ENCODE data around the gene SLX4IP.
A peak's percentile ranks its signal among the peaks of the same experiment; 100 is the strongest.

Gene SLX4IP

DNA sequence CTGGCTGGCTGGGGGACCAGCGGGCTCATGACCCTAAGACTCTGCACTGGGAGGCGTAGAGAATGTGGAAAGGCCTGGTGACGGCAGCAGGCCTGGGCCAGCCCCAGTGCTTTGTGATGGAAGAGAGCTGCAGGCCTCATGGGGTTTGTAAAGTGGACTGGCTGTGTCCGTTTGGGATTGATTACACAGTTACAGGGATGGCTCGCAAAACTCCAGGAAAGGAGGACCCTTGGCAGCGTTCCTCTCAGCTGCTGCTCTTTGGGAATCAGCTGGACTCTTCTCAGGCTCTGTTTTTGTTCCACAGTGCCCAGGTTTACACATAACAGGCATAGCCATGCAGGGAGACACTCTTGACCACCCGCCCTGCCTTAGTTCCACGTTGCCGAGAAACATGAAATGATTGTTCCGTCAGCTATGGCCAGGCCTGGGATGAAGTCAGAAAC lies 89.0 kb downstream of the SLX4IP start:
- DNase-seq: no peak

DNA sequence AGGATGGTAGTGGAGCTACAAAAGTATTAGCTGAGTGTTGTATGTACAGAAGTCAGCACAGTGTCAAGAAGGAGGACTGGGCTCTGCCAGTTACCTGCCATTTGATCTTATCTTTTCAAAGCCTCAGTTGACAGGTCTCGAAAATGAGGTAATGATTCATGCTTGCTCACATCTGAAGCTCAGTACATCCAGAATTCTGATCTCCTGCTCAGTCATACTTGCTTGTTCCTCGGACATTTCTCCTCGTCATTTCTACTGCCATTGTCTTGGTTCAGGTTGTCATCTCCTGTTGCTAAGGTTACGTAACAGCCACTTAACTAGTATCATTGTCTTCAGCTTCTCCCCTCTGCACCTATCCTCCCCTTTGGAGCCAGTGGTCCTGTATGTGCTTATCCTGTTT lies 89.5 kb downstream of the SLX4IP start:
- no peak for DNase-seq

DNA sequence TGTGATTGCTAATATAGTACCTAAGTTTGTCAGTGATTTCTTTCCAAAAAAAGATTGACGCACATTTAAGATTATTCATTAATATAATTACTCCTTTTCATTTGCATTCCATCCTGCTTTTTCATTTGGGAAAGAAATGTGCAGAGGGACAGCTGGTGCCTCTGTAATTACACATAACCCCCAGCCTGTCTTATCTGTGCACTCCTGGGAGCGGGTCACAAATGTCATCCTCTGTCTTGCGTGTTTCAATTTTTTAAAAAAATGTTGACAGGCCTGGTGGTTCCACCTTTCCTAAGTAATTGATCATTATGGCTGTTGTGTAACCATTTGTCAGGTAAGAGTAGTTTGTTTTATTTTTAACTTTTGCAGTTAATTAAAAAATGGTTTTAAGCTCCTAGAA lies 92.7 kb downstream of the SLX4IP start:
- no peak for DNase-seq

DNA sequence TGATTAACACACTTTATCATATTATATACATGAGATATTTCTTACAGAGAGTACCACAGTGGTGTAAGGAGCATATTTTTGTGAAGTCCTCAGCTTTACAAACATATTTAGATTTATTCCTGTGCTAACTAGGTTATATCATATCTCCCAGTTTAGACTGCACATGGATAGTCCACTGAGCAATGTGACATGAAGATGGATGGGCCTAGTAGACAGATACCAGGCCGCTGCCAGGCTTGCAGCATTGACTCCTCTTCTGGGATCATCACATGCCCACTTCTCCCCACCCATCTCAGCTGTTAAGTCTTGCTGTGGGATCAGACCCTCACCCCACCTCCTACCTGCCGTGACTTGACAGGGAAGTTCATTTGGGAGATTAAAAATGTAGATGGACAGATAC lies 95.8 kb downstream of the SLX4IP start:
- no peak for DNase-seq

DNA sequence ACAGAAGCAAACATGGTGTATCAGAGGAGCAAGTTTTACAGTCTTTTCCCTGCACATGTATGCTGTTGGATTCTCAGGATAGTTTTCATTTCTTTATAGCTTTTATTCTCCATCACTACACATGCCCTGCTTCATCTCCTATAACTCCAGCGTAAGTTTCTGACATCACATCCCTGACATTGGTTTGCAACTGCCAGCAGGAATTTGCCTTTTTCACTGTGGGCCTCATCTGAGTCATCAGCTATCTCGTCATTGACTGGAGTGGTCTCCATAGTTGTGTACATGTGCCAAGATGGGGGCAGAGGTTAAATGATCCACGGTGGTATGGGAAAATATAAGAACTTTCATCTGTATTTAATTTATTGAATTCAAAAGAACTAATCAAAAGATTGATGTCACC lies 96.7 kb downstream of the SLX4IP start:
- DNase-seq: no peak

DNA sequence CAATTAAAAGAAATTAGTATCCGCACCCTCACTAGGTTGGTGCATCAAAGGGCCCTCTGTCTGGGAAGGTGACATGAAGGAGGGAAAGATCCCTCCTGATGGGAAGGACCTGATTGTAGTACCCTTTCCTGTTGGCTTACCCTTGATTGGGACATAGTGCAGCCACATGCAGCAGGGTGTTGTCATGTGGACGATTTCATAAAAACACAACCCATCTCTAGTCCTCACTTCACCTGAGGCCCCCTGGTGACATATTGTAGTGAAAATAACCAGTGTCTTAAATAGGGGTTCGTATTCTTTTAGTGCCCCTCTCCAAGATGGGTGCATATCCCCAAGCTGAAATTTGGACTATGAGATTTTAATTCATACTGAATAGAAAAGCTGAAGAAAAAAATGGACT lies 97.3 kb downstream of the SLX4IP start:
- DNase-seq: no peak

DNA sequence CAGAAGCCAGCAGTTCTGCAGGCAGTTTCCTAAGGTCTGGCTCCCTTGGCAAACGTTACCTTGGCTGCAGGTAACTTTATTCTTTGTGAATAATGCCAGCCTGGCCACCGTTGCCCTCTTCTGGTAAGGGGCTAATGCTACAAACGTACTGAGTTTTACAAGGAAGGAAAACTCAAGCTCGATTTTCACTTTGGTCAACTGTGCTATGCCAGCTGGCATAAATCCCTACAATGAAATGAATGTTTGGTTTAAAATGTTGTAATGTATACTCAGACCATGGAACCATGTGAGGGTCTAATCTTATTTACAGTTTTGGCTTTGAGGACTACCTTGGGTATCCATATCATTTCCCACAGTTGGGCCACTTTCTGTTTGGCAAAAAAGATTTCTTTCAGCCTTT lies 101.4 kb downstream of the SLX4IP start:
- DNase-seq: peak; percentile 34

DNA sequence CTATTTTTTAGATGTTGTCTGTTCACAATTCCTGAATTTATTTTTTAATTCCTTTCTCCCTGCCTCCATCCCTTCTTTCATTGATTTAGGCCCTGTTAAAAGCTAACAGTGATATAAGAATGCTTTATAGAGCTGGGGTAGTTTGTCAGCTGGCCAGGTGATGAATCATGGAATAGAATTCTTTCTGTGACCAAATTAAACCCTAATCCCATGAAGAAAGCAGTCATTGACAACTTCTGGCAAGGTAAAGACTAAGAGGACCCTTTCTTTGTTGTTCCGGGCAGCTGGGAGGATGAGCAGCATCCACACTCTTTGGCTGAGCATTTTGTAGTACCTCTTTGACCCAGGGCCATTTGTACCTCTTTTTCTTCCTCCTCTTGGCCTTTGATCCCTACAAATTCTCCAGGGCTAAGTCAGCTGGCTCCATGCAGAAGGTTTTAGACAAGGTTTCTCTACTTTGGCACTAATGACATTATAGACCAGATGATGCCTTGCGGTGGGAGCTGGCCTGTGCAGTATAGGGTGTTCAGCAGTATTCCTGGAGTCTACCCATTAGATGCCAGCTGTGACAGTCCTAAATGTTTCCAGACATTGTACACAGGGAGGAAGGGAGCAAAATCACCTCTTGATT lies 102.9 kb downstream of the SLX4IP start:
- DNase-seq: no peak

DNA sequence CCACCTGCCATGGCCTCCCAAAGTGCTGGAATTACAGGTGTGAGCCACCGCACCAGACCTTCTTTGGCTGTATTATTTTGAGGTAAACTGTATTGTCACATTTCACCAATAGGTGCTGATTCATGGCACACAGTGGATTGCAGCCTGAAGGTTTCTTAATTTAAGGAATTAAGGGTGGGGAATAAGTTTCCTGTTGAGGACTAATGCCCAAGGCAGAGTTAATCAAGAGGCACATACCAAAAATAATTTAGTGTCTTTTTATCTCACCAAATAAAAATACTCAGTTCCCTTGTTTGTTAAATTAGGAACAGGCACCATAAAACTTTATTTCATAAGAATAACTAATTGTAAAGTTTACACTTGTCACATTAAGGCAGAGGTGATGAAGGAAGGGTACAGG lies 103.7 kb downstream of the SLX4IP start:
- no peak for DNase-seq

DNA sequence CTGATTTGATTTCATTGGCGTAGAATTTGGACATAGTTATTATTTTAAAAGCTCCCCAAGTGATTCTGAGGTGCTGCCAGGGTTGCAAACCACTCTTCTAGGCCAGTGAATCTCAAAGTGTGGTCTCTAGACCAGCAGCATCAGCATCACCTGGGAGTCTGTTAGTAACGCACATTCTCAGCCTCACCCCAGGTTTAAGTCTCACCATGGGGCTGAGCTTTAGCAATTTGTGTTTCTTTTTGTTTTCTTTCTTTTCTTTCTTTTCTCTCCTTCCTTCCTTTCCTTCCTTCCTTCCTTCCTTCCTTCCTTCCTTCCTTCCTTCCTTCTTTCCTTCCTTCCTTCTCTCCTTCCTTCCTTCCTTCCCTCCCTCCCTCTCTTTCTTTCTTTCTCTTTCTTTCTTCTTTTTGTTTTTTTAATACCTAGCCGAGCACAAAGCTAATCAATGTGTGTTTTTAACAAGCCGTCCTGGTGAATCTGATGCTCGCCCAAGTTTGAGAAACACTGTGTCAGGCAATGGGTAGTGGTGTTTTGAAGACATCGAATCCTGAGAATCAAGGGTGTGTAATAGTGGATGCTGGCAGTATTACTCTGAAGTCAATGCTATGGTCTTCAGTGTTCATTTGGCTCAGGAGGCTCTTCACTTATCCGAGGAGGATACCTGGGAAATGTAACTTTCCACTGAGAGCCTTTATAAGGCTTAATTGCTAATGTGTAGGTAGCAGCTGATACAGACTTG lies 104.9 kb downstream of the SLX4IP start:
- DNase-seq: no peak

DNA sequence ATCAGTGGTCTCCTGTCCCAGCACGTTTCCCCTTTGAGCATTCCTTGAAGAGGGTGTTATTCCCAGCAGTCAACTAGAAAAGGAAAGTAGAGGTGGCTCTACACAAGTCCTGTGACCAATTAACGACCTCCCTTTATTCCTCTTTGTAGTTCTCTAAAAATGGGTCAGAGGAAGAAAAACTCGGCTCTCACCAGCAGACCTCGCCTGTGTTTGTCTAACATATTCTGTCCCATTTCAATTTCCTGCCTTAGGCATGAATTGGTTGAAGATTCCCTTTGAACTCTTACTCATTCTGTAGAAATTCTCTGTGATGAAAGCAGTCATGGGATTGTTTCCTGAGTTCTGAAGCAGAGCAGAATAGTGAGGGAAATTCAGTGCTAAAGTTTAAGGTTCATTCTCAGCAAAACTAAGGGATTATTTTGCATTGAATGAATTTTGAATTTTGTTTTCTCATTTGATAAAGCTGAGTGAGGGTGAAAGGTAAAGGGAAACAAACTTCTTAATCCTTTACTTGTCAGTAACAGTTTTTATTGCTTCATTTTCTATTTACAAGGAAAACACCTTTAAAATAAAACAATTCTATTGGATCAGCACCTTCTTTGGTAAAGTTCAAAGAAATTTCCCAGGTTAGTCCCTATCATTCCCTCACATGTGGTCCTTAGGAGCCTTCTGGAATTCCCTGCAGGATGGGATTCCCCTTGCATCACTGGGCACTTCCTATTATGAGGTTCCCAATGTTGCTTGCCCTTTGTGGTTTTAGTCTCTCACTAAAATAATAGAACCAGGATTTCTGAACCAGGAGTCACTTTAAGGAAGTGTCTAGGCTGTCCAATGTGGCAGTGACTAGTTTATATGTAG lies 105.8 kb downstream of the SLX4IP start:
- no peak for DNase-seq

DNA sequence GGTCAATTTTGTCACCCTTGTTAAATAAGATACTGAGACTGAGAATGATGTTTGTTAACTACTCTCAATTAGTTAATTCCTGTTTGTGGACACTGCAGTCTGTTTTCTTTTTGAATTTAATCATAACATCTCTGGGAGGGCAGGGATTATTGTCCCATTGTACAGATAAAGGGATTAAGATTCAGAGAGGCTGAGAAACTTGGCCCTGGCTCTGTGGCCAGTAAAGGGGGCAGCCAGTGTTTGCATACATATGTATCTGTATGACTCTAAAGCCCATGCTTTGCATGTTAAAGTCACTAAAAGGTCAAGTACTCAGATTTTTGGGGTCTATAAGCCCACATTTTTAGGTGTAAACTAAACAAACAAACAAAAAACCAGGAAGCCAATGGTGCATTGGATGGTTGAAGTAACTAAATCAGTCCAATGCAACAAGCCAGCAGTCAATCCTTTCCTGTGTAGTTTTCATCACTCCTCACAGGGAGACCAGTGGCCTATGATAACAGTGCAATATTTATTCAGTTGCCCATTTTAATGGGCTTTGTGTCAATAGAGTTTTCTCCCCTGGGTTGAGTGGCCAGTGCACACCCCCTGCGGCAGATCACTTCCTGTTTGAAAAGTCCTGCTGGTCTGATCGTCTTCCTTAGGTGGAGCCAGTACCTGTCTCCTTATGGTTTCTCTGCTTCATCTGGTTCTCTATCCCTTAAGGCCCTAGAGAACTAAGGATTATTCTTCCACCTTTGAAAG lies 106.7 kb downstream of the SLX4IP start:
- no peak for DNase-seq

DNA sequence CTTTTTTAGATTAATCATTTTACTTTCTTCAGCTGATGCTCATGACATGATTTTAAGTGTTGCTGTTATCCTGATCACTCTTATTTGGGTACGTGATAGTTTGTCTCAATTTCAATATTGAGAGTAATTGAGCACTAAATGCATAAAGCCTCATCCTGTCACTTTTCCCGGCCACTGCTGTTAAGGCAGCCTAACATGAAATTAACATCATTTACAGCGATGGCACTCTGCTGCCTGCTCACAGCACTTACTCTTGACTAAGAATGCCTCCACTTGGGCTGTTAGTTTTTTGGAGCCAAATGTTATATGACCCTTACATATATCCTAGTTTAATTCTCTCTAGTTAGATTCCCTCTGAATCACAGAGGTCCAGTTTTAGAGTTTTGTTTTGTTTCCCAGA lies 107.3 kb downstream of the SLX4IP start:
- DNase-seq: no peak

DNA sequence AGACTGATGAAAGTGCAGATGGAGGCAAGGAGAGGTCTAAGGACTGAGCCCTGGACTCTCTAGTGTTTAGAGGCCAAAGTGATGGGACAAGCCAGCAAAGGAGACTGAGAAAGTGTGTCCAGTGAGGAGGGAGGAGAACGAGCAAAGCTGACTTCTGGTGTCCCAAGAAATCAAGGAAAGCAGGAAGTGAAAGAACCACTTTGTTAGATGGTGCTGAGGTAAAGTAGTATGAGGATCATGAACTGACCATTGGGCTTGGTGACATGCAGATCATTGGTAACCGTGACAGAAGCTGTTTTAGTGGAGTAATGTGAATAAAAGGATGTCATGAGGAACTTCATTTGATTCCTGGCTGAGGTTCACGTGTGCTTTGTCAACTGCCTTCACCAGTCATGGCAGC lies 108.4 kb downstream of the SLX4IP start:
- DNase-seq: no peak

DNA sequence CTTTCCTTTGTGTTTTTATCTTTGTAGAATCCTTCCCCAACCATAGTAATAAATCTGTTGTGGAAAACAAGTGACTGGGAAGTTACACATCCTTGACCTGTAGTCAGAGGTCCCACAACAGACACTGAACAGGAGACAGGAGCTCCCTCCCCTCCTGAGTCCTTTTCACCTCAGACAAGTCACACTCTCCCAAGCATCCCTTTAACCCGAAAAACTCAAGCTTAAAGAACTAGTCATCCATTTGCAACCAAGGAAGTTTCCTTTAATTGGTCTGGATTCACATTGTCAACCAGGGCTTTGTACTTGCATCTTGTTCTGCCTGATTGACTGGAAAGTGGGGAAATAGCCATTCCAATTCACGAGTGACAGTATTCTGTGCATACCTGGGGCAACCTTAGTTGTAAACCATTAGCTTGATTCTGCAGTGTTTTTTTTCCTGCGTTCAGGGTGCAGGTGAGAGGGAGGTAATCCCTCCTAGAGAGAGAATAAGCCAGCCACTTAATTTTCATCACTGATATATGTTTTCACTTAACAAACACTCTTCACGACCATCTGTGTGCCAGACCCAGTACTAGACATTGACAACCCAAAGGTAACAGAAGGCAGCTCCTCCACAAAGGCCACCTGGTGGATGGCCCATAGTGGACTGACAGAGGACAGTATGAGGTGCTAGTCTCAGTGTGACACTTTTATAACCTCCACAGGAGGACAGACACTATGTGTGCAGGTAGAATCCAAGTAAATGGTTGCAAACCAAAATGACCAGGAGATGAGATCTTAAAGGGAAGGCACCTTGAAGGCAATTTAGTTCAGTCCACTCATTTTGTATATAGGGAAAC lies 112.4 kb downstream of the SLX4IP start:
- no peak for DNase-seq

DNA sequence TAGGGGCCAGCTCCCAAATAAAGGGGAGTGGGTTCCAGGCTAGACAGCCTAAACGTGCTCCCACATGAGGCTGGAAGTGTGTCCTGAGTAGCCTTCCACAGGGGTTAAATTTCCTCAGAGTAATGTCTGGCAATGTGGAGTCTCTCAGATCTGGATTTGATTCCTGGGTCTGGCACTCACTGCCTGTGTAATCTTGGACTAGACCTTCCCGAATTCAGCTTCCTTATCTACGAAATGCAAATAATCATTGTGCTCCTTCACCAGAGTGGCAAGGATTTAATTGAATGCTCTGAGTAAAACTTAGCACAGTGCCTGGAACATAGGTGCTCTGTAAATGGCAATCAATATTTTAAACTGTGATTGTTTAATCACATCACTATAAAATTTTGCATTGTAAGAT lies 114.4 kb downstream of the SLX4IP start:
- DNase-seq: no peak

DNA sequence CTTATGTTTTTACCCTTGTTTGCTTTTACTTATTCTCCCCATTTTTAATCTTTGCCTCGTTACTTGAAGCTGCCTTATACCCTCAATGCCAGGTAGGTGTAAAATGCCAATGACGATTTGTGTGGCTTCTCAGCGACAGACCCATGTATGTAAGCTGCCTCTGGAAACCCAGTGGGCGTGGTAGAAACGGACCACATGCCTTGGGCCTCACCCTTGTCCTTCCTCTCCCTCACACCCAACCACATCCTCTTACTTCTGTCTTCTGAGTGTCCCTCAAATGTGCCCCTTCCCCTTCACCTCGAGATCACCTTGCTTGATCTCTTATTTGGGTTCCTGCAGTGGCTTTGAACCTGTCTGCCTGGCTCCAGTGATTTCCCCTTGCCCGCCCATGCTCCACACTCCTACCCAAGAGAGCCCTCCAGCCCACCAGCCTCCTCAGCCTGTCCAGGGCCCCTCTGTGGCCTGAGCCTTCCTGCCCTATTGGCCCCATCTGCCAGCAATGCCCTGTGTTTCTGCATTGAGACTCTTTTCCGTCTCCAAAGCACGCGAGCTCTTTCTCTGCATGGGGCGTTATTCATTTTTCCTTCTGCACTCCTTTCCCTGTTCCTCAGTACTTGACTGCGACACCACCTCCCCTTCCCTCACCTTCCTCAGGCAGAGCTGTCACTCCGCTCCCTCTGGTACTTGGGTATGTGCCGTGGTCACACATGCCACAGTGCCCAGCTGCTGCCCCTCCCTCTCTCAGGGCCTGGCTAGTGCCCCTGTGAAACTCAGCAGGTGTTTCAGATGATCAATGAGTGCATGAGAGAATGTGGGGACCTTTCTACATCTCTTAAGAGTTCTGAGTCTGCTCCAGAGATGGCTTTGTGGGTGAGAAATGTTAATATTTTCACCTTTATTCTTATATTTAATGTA lies 115.4 kb downstream of the SLX4IP start:
- peak; percentile 28 for DNase-seq

DNA sequence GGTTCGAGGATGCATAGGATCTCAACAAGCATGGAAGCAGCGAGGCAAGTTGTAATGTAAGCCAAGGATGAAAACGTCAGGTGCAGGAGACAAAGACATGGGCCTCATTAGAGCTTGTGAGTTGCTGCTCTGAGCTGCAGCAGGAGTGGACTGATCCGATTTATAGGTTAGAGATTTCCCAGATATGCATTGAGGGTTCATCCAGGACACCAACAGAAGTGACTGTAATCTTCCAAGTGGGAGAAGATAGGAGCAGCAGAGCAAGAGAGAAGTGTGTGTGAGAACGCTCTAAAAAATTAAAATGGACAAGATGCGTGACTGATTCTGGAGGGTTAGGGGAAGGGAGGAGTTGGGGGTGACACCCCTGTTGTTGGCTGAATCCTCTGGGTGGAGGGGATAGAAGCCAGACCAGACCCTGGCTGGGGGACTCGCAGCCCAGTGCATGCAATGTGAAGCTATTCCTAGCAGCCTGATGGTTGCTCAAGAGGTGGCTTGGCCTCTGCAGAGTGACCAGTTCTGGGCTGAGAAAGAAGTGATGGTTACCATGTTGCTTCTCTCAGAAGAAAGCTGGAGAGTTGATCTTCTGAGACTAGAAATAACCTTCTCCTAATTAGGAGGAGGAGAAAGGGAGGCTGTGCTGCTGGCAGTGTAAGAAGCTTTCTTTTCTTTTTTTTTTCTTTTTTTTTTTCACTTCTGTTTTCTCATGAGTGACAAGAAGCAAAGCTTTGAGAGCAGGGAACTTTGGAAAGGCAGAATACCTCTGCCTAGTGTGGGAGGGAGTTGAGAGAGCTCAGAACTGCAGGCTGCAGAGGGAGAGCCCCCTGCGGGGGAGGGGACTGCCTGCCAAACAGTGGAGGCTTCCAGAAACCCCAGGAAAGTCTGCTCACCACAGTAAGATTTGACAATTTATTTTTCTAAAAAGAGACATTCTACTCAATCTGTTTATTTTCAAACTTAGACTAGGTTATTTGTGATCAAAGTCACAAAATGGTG lies 116.9 kb downstream of the SLX4IP start:
- DNase-seq: peak; percentile 32

DNA sequence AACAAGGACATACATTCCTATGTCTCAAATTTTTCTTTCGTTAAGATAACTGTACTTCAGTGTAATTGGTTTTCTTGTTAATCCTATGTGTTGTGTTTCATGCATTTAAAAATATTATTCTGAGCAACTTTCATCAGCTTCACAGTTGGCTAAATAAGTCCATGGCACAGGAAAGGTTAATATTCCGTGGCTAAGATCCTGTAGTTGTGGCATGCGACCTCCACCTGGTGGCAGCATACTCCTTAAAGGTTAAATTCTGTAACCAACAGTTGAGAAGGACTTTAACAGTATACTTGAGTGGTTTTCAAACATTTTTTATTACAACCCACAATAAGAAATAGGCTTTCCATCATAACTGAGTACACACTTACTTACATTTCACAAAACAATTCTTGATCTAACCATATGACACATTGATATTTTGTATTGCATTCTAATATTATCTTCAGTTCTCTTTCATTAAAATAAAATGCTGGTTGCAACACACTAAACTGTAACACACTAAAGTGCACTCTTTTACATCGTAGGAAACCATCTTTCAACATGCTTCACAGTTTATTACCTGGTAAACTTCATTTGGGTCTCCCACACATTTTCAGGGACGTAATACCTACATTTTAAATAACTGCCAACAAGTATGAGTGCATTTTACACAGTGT lies 118.3 kb downstream of the SLX4IP start:
- peak; percentile 66 for DNase-seq
